Stimulated activated CD8-positive, alpha-beta memory T cell treated with anti-CD3 and anti-CD28 coated beads, Interleukin-7, amount 100 ng/mL, for 48 hours (primary cell): ENCODE measurements around the gene SPTA1.

Experiments used
- DNase-seq, 2 donors: peaks; one replicate each; pipeline ENCODE4 v3.0.0-alpha.2; 2020; ENCODE audit warnings: low read depth in 1 of 2; ENCODE audit errors: extremely low read depth in 1 of 2

SPTA1 gene

DNA sequence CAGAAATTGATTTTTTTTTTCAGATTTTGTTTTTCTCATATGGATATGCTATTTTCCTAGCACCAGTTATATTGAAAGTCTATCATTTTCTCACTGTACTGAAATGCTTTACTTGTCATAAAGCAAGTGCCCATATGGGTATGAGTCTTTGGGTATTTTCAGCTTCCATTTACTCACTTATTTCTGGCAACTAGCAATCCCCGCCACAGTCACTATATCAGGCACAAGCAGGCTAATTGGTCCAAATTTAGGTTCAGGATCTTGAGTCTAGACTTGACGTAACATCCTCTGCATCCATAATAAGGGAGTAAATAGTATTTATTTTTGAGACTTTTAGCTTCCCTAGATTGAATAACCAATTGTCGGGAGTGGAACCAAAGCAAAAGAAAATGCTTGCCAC lies 109.0 kb downstream of the SPTA1 start:
- DNase-seq = no peak

DNA sequence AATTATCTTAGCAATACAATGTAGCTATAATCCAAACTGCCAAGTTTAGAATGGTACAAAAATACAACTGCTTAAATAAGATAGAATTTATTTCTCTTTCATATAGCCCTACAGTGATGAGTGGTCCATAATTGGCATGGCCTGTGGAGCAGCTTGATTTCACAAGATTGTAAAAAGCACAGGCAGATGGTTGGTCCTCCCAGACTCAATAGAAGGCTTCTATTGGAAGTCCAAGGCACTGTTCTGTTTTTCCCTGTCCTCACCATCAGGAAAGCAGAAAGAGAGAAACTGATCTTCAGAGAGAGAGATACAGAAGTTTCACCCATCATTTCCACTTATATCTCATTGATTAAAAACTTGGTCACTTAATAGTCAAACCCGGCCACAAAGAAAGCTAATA lies 114.3 kb downstream of the SPTA1 start:
- DNase-seq = no peak

DNA sequence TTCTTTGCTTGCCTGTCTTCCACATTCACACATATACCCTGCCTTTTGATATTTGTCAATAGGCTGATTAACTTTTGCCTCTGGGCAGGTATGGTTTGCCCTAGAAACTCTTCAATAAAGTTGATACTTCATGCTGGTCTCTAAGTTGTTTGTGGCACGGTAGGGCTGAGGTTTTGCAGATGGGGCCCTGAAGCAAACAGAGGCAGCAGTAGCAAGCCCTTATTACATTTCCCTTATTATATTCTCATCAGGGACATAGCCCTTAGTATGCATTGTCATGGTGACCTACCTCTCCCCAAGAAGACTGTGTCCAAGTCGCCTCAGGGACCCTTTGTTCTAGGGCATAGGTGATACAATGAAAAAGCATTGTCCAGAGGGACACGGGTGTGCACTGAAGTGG lies 116.0 kb downstream of the SPTA1 start, which contains the start of gene OR6P1:
TSS of gene OR6P1 (minus strand) at position 101 of the 400 bp plus-strand sequence. CDS start 6,976 bp downstream, outside the sequence.
- DNase-seq = no peak

DNA sequence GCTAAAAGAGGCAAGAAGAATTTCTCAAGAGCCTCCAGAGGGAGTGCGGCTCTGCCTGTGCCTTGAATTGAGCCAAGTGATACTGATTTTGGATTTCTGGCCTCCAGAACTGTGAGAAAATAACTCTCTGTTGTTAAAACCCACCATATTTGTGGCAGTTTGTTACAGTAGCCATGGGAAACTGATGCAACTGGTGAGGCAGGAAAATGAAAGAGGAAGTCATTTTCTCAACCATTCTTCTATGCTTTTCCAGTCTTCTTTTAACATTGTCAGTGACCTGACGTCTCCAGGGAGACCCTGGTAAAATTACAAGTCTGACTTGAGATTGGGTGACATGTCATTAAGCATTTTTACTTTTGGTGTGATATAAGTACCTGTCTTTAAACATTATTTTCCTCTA lies 121.9 kb downstream of the SPTA1 start:
- DNase-seq = no peak

DNA sequence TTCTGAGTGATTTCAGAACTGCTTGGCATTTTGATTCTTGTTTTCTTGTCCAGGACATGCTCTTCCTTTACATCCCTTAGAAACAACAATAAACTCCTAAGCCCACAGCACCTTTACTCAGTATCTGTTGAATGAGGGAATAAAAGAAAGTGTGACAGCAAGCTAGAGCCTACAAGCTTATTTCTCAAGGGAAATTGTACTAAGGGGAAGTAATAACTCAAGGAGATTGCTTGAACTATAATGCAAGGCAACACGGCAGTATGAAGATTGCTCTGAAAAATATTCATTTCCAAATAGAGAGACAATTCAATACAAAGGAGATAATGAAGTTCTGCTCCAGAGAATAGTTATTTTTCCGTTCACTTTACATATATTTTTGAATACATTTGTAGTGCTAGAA lies 122.7 kb downstream of the SPTA1 start:
- no peak for DNase-seq
